Osteoblast (primary cell): ENCODE results near the gene TIGIT. TPM values are rescaled to one million over a fixed set of nuclear protein-coding genes. Genes with fewer than 3 reads are reported as not detected.

ENCODE experiments used
- DNase-seq: peaks from one replicate; pipeline ENCODE4 v3.0.0; 2011; ENCODE audit warnings: low spot score, mixed read lengths; ENCODE audit not compliant: insufficient read length; ENCODE audit errors: missing footprints
- H2AFZ ChIP-seq: 2 replicates; pipeline ENCODE4 v1.6.0; 2011; ENCODE audit warnings: mild to moderate bottlenecking, low read length
- H3K27ac ChIP-seq: 2 replicates; pipeline ENCODE4 v1.5.1; 2011; ENCODE audit warnings: mild to moderate bottlenecking, low read depth, low read length, moderate library complexity
- H3K27me3 ChIP-seq: 2 replicates; pipeline ENCODE4 v1.6.0; 2012; ENCODE audit warnings: mild to moderate bottlenecking, control low read depth, inconsistent platforms, low read length, moderate library complexity; ENCODE audit not compliant: insufficient read depth
- H3K36me3 ChIP-seq: 2 replicates; pipeline ENCODE4 v1.5.1; 2011; ENCODE audit warnings: mild to moderate bottlenecking, low read length, control low read depth, moderate library complexity; ENCODE audit not compliant: insufficient read depth
- H3K4me1 ChIP-seq: 2 replicates; pipeline ENCODE4 v1.5.1; 2011; ENCODE audit warnings: mild to moderate bottlenecking, low read length, control low read depth, moderate library complexity; ENCODE audit not compliant: insufficient read depth
- H3K4me2 ChIP-seq: 2 replicates; pipeline ENCODE4 v1.6.0; 2011; ENCODE audit warnings: mild to moderate bottlenecking, low read length; ENCODE audit not compliant: insufficient read depth
- H3K4me3 ChIP-seq: fragments of 200-600 bp; sonication (generic); 3 replicates; pipeline ENCODE4 v1.5.1; 2012; ENCODE audit warnings: mild to moderate bottlenecking, low read length, inconsistent platforms; ENCODE audit not compliant: insufficient read depth
- H3K79me2 ChIP-seq: 2 replicates; pipeline ENCODE4 v1.6.0; 2012; ENCODE audit warnings: mild to moderate bottlenecking, low read length, control low read depth, inconsistent platforms; ENCODE audit not compliant: insufficient read depth
- H3K9me3 ChIP-seq: 2 replicates; pipeline ENCODE4 v1.5.1; 2011; ENCODE audit warnings: low read depth, low read length, control low read depth
- H4K20me1 ChIP-seq: 2 replicates; pipeline ENCODE4 v1.6.0; 2012; ENCODE audit warnings: mild to moderate bottlenecking, low read length, control low read depth; ENCODE audit not compliant: insufficient read depth
- total RNA-seq: library from RNA; depleted of rRNA; stranded (reverse); fragments of >200 nt; gene quantifications from 2 replicates; pipeline ENCODE4 v1.2.3, GENCODE V29; 2012
- TF ChIP-seq, protein P1 (sequence below): IDR thresholded peaks from 2 replicates; pipeline ENCODE4 v1.5.1; 2011; ENCODE audit warnings: mild to moderate bottlenecking, low read depth, low read length, moderate library complexity; ENCODE audit errors: extremely low read depth

Gene TIGIT
- total RNA-seq, result not detected in 2 replicates

DNA sequence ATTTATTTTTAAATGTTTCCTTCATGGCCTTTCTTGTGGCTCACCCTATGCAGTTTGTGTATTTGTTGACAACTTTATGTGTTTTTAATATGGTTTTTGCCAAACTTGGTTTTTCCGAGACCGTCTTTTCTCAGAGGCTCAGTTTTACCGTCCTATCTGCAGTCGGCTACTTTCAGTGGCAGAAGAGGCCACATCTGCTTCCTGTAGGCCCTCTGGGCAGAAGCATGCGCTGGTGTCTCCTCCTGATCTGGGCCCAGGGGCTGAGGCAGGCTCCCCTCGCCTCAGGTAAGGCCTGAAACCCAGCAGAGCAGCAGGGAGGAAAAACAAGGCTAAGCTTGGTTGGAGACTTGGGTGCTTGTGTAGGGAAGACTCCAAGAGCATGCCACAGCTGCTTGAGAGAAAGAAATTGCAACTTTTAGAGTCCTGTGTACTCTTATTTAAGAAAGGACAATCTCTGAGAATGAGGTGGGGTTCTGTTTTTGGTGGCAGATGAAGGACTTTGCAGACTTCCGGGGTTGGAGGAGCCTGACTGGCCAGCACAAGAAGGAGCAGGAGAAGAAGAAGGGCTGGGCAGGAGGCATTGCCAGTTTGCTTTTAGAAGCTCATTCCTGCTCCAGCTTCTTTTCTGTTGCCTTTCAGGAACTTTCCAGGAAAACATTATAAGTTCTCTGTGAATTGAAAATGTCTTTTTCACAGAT, at the start of gene TIGIT:
Gene TIGIT (plus strand): TSS at position 191 of the 698 bp plus-strand sequence. CDS start 34 bp downstream, at position 225.
- Histone ChIP-seq H2AFZ (no peak within 1 kb of the TSS), H3K4me3 (no peak within 1 kb of the TSS), H3K27ac (no peak within 1 kb of the TSS), H4K20me1 (no peaks in the 10 kb centered on the region), H3K36me3 (no peaks in the 10 kb centered on the region), H3K79me2 (no peaks in the 10 kb centered on the region), H3K27me3 (no peaks in the 10 kb centered on the region), H3K4me1 (no peaks in the 10 kb centered on the region), H3K9me3 (no peaks in the 10 kb centered on the region), H3K4me2 (no peak within 1 kb of the TSS)
- no peak for DNase-seq
- TF ChIP-seq, protein P1, sequence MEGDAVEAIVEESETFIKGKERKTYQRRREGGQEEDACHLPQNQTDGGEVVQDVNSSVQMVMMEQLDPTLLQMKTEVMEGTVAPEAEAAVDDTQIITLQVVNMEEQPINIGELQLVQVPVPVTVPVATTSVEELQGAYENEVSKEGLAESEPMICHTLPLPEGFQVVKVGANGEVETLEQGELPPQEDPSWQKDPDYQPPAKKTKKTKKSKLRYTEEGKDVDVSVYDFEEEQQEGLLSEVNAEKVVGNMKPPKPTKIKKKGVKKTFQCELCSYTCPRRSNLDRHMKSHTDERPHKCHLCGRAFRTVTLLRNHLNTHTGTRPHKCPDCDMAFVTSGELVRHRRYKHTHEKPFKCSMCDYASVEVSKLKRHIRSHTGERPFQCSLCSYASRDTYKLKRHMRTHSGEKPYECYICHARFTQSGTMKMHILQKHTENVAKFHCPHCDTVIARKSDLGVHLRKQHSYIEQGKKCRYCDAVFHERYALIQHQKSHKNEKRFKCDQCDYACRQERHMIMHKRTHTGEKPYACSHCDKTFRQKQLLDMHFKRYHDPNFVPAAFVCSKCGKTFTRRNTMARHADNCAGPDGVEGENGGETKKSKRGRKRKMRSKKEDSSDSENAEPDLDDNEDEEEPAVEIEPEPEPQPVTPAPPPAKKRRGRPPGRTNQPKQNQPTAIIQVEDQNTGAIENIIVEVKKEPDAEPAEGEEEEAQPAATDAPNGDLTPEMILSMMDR, result no peak

DNA sequence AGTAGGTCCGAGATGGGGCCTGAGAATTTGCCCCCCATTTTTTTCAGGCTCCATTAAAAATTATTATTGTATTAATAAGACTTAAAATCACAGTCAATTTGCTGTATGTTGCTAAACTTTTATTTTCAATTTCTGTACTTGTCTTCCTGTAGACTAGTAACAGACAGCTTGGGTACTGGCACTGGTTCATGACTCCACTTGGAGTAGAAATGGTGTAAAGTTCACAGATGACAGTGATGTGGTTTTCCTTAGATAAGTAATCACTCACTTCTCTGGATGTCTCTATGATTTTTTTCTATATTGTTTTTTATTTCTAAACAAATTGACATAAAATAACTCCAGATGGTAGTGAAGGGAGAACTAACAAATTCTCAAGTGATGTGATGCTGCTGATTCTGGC, 40.9 kb upstream of the TIGIT start:
- no peak for DNase-seq
- Histone ChIP-seq H3K27me3 (peaks cover 6% of the 10 kb centered on the region), H3K4me2 (no peak overlapping the region), H3K4me1 (no peaks in the 10 kb centered on the region), H3K79me2 (no peaks in the 10 kb centered on the region), H4K20me1 (no peaks in the 10 kb centered on the region), H3K9me3 (no peaks in the 10 kb centered on the region), H2AFZ (no peak overlapping the region), H3K27ac (no peak overlapping the region), H3K36me3 (no peaks in the 10 kb centered on the region), H3K4me3 (no peak overlapping the region)
- TF ChIP-seq, protein P1, result no peak

- no peaks in the 10 kb centered on the region for H3K36me3 ChIP-seq
- peaks cover 6% of the 10 kb centered on the region for H3K27me3 ChIP-seq
- H3K27ac ChIP-seq, result no peak overlapping the region
- no peaks in the 10 kb centered on the region for H4K20me1 ChIP-seq
- no peak overlapping the region for H2AFZ ChIP-seq
- TF ChIP-seq, protein P1, result no peak
- H3K4me3 ChIP-seq, result no peak overlapping the region
- DNase-seq, result no peak
- no peak overlapping the region for H3K4me2 ChIP-seq
- H3K79me2 ChIP-seq, result no peaks in the 10 kb centered on the region
- H3K9me3 ChIP-seq, result no peaks in the 10 kb centered on the region
- H3K4me1 ChIP-seq, result no peaks in the 10 kb centered on the region
Observed at GRCh38 chr3:114253505-114253904, 40.3 kb upstream of the TIGIT start.

GRCh38 chr3:114259566-114259965, 34.3 kb upstream of the TIGIT start:
- Histone ChIP-seq H3K27ac (no peak overlapping the region), H3K9me3 (no peaks in the 10 kb centered on the region), H3K4me2 (no peak overlapping the region), H3K4me3 (no peak overlapping the region), H2AFZ (no peak overlapping the region), H3K36me3 (no peaks in the 10 kb centered on the region), H3K79me2 (no peaks in the 10 kb centered on the region), H4K20me1 (no peaks in the 10 kb centered on the region), H3K4me1 (no peaks in the 10 kb centered on the region), H3K27me3 (no peaks in the 10 kb centered on the region)
- no peak for DNase-seq
- TF ChIP-seq, protein P1, result no peak
